CD14-positive monocyte (primary cell): ENCODE results near the gene FAM241B. TPM values are rescaled to one million over a fixed set of nuclear protein-coding genes. Genes with fewer than 3 reads are reported as not detected.

Experiments used
- DNase-seq, 3 donors: peaks; one replicate each; pipeline ENCODE4 v3.0.0-alpha.2; 2011 to 2022
- H2AFZ ChIP-seq: 2 replicates; pipeline ENCODE4 v1.6.0; 2012; ENCODE audit warnings: mild to moderate bottlenecking, low read depth, low read length, inconsistent platforms; ENCODE audit not compliant: insufficient read depth, poor library complexity, severe bottlenecking
- H3K27ac ChIP-seq, 2 donors: 1 replicate in 1 of 2; 2 replicates in 1 of 2; pipeline ENCODE4 v1.5.1; 2012 to 2013; ENCODE audit warnings: low read length in 2 of 2, control low read depth in 1 of 2, inconsistent platforms in 1 of 2, low read depth in 1 of 2, mild to moderate bottlenecking in 1 of 2
- H3K27me3 ChIP-seq, 2 donors: one replicate each; pipeline versions ENCODE4 v1.6.0 to v1.6.1; 2011 to 2013; ENCODE audit warnings: low read length in 2 of 2; ENCODE audit not compliant: control insufficient read depth in 2 of 2, insufficient read depth in 2 of 2
- H3K36me3 ChIP-seq, 2 donors: replicated peaks in 1 of 2; 1 replicate in 1 of 2; 2 replicates in 1 of 2; pipeline versions ENCODE4 v1.5.1 to v1.6.1; 2012 to 2013; ENCODE audit warnings: low read length in 2 of 2, control low read depth in 1 of 2, inconsistent platforms in 1 of 2, mild to moderate bottlenecking in 1 of 2; ENCODE audit not compliant: insufficient read depth in 2 of 2, control insufficient read depth in 1 of 2
- H3K4me1 ChIP-seq, 2 donors: 1 replicate in 1 of 2; 2 replicates in 1 of 2; pipeline versions ENCODE4 v1.5.1 to v1.6.1; 2012 to 2013; ENCODE audit warnings: low read length in 2 of 2, control low read depth in 1 of 2, inconsistent platforms in 1 of 2, mild to moderate bottlenecking in 1 of 2, moderate library complexity in 1 of 2; ENCODE audit not compliant: insufficient read depth in 2 of 2, control insufficient read depth in 1 of 2
- H3K4me2 ChIP-seq: replicated peaks from 2 replicates; pipeline ENCODE3; 2012; ENCODE audit warnings: low read length, moderate library complexity, mild to moderate bottlenecking; ENCODE audit not compliant: poor library complexity, severe bottlenecking; ENCODE audit errors: extremely low read depth
- H3K4me3 ChIP-seq, 3 experiments: fragments of 200-600 bp in 1 of 3; sonication (generic) in 1 of 3; replicated peaks in 1 of 3; 1 replicate in 2 of 3; 2 replicates in 1 of 3; pipeline ENCODE4 v1.5.1; 2011 to 2013; ENCODE audit warnings: low read length in 3 of 3, mild to moderate bottlenecking in 3 of 3, control low read depth in 2 of 3, low read depth in 2 of 3, inconsistent platforms in 1 of 3, moderate library complexity in 1 of 3
- H3K79me2 ChIP-seq: 2 replicates; pipeline ENCODE4 v1.6.0; 2012; ENCODE audit warnings: mild to moderate bottlenecking, control low read depth, inconsistent platforms, low read length, moderate library complexity; ENCODE audit not compliant: insufficient read depth
- H3K9ac ChIP-seq: 2 replicates; pipeline ENCODE4 v1.6.0; 2017; ENCODE audit warnings: low read length, mild to moderate bottlenecking; ENCODE audit not compliant: insufficient read depth, poor library complexity, severe bottlenecking
- H3K9me3 ChIP-seq, 2 donors: replicated peaks in 1 of 2; 1 replicate in 1 of 2; 2 replicates in 1 of 2; pipeline versions ENCODE4 v1.5.1 to v1.6.1; 2012 to 2013; ENCODE audit warnings: low read length in 2 of 2, control low read depth in 1 of 2; ENCODE audit not compliant: control insufficient read depth in 1 of 2, insufficient read depth in 1 of 2
- H4K20me1 ChIP-seq: 2 replicates; pipeline ENCODE4 v1.6.0; 2012; ENCODE audit warnings: mild to moderate bottlenecking, low read length, control low read depth, moderate library complexity; ENCODE audit not compliant: insufficient read depth
- H3K27ac Mint-ChIP-seq, 7 donors: one replicate each; pipeline ENCODE4 v1.8.0; 2020; ENCODE audit warnings: mild to moderate bottlenecking in 7 of 7, mixed read lengths in 7 of 7, moderate library complexity in 6 of 7, inconsistent platforms in 2 of 7
- H3K27me3 Mint-ChIP-seq, 3 donors: one replicate each; pipeline ENCODE4 v1.8.0; 2021 to 2022; ENCODE audit warnings: low read depth in 3 of 3, mild to moderate bottlenecking in 3 of 3, mixed read lengths in 3 of 3, moderate library complexity in 3 of 3, inconsistent platforms in 1 of 3
- H3K36me3 Mint-ChIP-seq, 2 donors: one replicate each; pipeline ENCODE4 v1.8.0; 2020; ENCODE audit warnings: mixed read lengths in 2 of 2, inconsistent platforms in 1 of 2, mild to moderate bottlenecking in 1 of 2
- H3K4me1 Mint-ChIP-seq: one replicate; pipeline ENCODE4 v1.8.0; 2020; ENCODE audit warnings: mild to moderate bottlenecking, mixed read lengths
- H3K4me3 Mint-ChIP-seq, 2 donors: one replicate each; pipeline ENCODE4 v1.8.0; 2020; ENCODE audit warnings: mild to moderate bottlenecking in 2 of 2, mixed read lengths in 2 of 2, moderate library complexity in 1 of 2
- H3K9me3 Mint-ChIP-seq, 7 donors: one replicate each; pipeline ENCODE4 v1.8.0; 2020 to 2022; ENCODE audit warnings: mixed read lengths in 7 of 7, mild to moderate bottlenecking in 6 of 7, moderate library complexity in 6 of 7, inconsistent platforms in 2 of 7
- WGBS: methylation state at CpG from one replicate; pipeline ENCODE4 v1.1.5; 2013; ENCODE audit warnings: missing lambda C conversion rate; ENCODE audit not compliant: insufficient coverage; 5-methylcytosine and 5-hydroxymethylcytosine counted together
- intact Hi-C, 2 donors: fragments of 100-400 bp; cut with micrococcal nuclease; formaldehyde crosslinking; loops; one replicate each; pipeline versions ENCODE4 v1.15.0 to v1.15.1; 2023
- polyA plus RNA-seq, 3 donors: library from polyadenylated mRNA; depleted of rRNA in 1 of 3; unstranded in 2 of 3; stranded (reverse) in 1 of 3; fragments of 300-500 nt in 2 of 3; fragments of >200 nt in 1 of 3; fragmentation: Illumina TruSeq in 2 of 3; gene quantifications; 1 replicate in 2 of 3; 2 replicates in 1 of 3; pipeline ENCODE4 v1.2.3, GENCODE V29; 2012 to 2021
- TF ChIP-seq, protein P1 (sequence below): fragments of 200-600 bp; IDR thresholded peaks from one replicate; pipeline ENCODE4 v1.8.0; 2022; ENCODE audit warnings: antibody characterized with exemption, mild to moderate bottlenecking

The FAM241B gene
- polyA plus RNA-seq, 3 donors: not detected

DNA sequence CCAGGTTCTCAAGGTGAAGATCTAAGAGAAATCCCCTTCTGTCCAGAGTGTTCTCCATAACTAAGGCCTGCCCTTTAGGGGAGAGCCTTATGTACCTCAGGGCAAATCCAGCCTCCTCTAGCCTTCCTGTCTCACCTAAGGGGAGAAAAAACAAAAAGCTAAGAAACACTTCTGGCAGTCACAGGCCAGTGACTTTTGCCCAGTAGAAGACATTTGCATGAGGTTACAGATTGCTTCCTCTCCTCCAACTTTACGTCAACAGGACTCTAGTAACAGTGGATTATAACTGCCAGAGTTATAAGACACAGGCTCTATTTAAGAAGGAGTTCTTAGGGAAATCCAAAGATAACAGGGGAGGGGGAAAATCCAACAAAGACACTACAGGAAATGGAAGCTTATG, 15.9 kb upstream of the FAM241B start:
- WGBS: no CpG with 5 or more reads among the region's 1 CpG
- Mint-ChIP-seq H3K27me3 (peaks cover 7 to 18% (median 13%) of the 10 kb centered on the region in 3 donors), H3K9me3 (peaks cover 0 to 17% (median 4%) of the 10 kb centered on the region in 7 donors), H3K36me3 (no peaks in the 10 kb centered on the region), H3K27ac (no peak overlapping the region), H3K4me3 (no peak overlapping the region), H3K4me1 (no peaks in the 10 kb centered on the region)
- Histone ChIP-seq H3K4me2 (no peak overlapping the region), H3K4me3 (no peak overlapping the region), H3K27me3 (no peaks in the 10 kb centered on the region), H2AFZ (no peak overlapping the region), H4K20me1 (no peaks in the 10 kb centered on the region), H3K27ac (no peak overlapping the region), H3K4me1 (no peaks in the 10 kb centered on the region), H3K36me3 (no peaks in the 10 kb centered on the region), H3K79me2 (no peaks in the 10 kb centered on the region), H3K9ac (no peak overlapping the region), H3K9me3 (no peaks in the 10 kb centered on the region)
- TF ChIP-seq, protein P1, sequence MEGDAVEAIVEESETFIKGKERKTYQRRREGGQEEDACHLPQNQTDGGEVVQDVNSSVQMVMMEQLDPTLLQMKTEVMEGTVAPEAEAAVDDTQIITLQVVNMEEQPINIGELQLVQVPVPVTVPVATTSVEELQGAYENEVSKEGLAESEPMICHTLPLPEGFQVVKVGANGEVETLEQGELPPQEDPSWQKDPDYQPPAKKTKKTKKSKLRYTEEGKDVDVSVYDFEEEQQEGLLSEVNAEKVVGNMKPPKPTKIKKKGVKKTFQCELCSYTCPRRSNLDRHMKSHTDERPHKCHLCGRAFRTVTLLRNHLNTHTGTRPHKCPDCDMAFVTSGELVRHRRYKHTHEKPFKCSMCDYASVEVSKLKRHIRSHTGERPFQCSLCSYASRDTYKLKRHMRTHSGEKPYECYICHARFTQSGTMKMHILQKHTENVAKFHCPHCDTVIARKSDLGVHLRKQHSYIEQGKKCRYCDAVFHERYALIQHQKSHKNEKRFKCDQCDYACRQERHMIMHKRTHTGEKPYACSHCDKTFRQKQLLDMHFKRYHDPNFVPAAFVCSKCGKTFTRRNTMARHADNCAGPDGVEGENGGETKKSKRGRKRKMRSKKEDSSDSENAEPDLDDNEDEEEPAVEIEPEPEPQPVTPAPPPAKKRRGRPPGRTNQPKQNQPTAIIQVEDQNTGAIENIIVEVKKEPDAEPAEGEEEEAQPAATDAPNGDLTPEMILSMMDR: no peak
- intact Hi-C loops: no loop called here
- no peak for DNase-seq

DNA sequence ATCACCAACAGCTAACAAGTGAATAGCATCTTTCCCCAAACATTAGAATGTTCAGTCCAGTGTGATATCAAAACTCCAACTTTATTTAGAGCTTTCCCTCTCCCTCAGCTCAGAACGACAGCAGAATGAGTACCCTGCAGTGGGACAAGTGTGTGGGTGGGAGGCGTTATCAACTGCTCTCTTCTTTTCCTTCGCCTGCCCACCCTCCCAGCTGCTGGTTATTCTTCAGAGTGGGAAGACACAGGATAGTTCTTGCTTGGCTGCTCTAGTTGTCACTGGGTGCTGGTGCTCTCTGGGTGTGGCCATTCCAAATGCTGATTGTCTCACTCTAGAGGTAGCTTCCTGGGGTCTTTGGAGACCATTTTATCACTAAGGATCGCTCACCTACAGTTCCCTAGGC, 13.7 kb upstream of the FAM241B start:
- Histone ChIP-seq H3K4me1 (no peaks in the 10 kb centered on the region), H3K36me3 (no peaks in the 10 kb centered on the region), H3K9me3 (no peaks in the 10 kb centered on the region), H3K4me3 (no peak overlapping the region), H3K4me2 (no peak overlapping the region), H2AFZ (no peak overlapping the region), H4K20me1 (no peaks in the 10 kb centered on the region), H3K79me2 (no peaks in the 10 kb centered on the region), H3K9ac (no peak overlapping the region), H3K27me3 (no peaks in the 10 kb centered on the region), H3K27ac (no peak overlapping the region)
- TF ChIP-seq, protein P1: no peak
- no peaks in the 10 kb centered on the region for H3K36me3 Mint-ChIP-seq
- no peak overlapping the region for H3K27ac Mint-ChIP-seq
- H3K27me3 Mint-ChIP-seq: peaks cover 5 to 14% (median 10%) of the 10 kb centered on the region in 3 donors
- no peaks in the 10 kb centered on the region for H3K4me1 Mint-ChIP-seq
- 88% methylated on average over 1 of the region's 4 CpGs for WGBS
- intact Hi-C loops: no loop called here
- no peak for DNase-seq
- H3K4me3 Mint-ChIP-seq: no peak overlapping the region
- peaks cover 0 to 6% (median 2%) of the 10 kb centered on the region in 7 donors for H3K9me3 Mint-ChIP-seq
